CD14-positive monocyte (primary cell): ENCODE results near the gene ARHGAP18. TPM values are rescaled to one million over a fixed set of nuclear protein-coding genes. Genes with fewer than 3 reads are reported as not detected.
A peak's percentile ranks its signal among the peaks of the same experiment; 100 is the strongest.

ENCODE experiments used
- DNase-seq, 3 donors: peaks; one replicate each; pipeline ENCODE4 v3.0.0-alpha.2; 2011 to 2022
- H2AFZ ChIP-seq: 2 replicates; pipeline ENCODE4 v1.6.0; 2012; ENCODE audit warnings: mild to moderate bottlenecking, low read depth, low read length, inconsistent platforms; ENCODE audit not compliant: insufficient read depth, poor library complexity, severe bottlenecking
- H3K27ac ChIP-seq, 2 donors: 1 replicate in 1 of 2; 2 replicates in 1 of 2; pipeline ENCODE4 v1.5.1; 2012 to 2013; ENCODE audit warnings: low read length in 2 of 2, control low read depth in 1 of 2, inconsistent platforms in 1 of 2, low read depth in 1 of 2, mild to moderate bottlenecking in 1 of 2
- H3K27me3 ChIP-seq, 2 donors: one replicate each; pipeline versions ENCODE4 v1.6.0 to v1.6.1; 2011 to 2013; ENCODE audit warnings: low read length in 2 of 2; ENCODE audit not compliant: control insufficient read depth in 2 of 2, insufficient read depth in 2 of 2
- H3K36me3 ChIP-seq, 2 donors: replicated peaks in 1 of 2; 1 replicate in 1 of 2; 2 replicates in 1 of 2; pipeline versions ENCODE4 v1.5.1 to v1.6.1; 2012 to 2013; ENCODE audit warnings: low read length in 2 of 2, control low read depth in 1 of 2, inconsistent platforms in 1 of 2, mild to moderate bottlenecking in 1 of 2; ENCODE audit not compliant: insufficient read depth in 2 of 2, control insufficient read depth in 1 of 2
- H3K4me1 ChIP-seq, 2 donors: 1 replicate in 1 of 2; 2 replicates in 1 of 2; pipeline versions ENCODE4 v1.5.1 to v1.6.1; 2012 to 2013; ENCODE audit warnings: low read length in 2 of 2, control low read depth in 1 of 2, inconsistent platforms in 1 of 2, mild to moderate bottlenecking in 1 of 2, moderate library complexity in 1 of 2; ENCODE audit not compliant: insufficient read depth in 2 of 2, control insufficient read depth in 1 of 2
- H3K4me2 ChIP-seq: replicated peaks from 2 replicates; pipeline ENCODE3; 2012; ENCODE audit warnings: low read length, moderate library complexity, mild to moderate bottlenecking; ENCODE audit not compliant: poor library complexity, severe bottlenecking; ENCODE audit errors: extremely low read depth
- H3K4me3 ChIP-seq, 3 experiments: fragments of 200-600 bp in 1 of 3; sonication (generic) in 1 of 3; replicated peaks in 1 of 3; 1 replicate in 2 of 3; 2 replicates in 1 of 3; pipeline ENCODE4 v1.5.1; 2011 to 2013; ENCODE audit warnings: low read length in 3 of 3, mild to moderate bottlenecking in 3 of 3, control low read depth in 2 of 3, low read depth in 2 of 3, inconsistent platforms in 1 of 3, moderate library complexity in 1 of 3
- H3K79me2 ChIP-seq: 2 replicates; pipeline ENCODE4 v1.6.0; 2012; ENCODE audit warnings: mild to moderate bottlenecking, control low read depth, inconsistent platforms, low read length, moderate library complexity; ENCODE audit not compliant: insufficient read depth
- H3K9ac ChIP-seq: 2 replicates; pipeline ENCODE4 v1.6.0; 2017; ENCODE audit warnings: low read length, mild to moderate bottlenecking; ENCODE audit not compliant: insufficient read depth, poor library complexity, severe bottlenecking
- H3K9me3 ChIP-seq, 2 donors: replicated peaks in 1 of 2; 1 replicate in 1 of 2; 2 replicates in 1 of 2; pipeline versions ENCODE4 v1.5.1 to v1.6.1; 2012 to 2013; ENCODE audit warnings: low read length in 2 of 2, control low read depth in 1 of 2; ENCODE audit not compliant: control insufficient read depth in 1 of 2, insufficient read depth in 1 of 2
- H4K20me1 ChIP-seq: 2 replicates; pipeline ENCODE4 v1.6.0; 2012; ENCODE audit warnings: mild to moderate bottlenecking, low read length, control low read depth, moderate library complexity; ENCODE audit not compliant: insufficient read depth
- H3K27ac Mint-ChIP-seq, 7 donors: one replicate each; pipeline ENCODE4 v1.8.0; 2020; ENCODE audit warnings: mild to moderate bottlenecking in 7 of 7, mixed read lengths in 7 of 7, moderate library complexity in 6 of 7, inconsistent platforms in 2 of 7
- H3K27me3 Mint-ChIP-seq, 3 donors: one replicate each; pipeline ENCODE4 v1.8.0; 2021 to 2022; ENCODE audit warnings: low read depth in 3 of 3, mild to moderate bottlenecking in 3 of 3, mixed read lengths in 3 of 3, moderate library complexity in 3 of 3, inconsistent platforms in 1 of 3
- H3K36me3 Mint-ChIP-seq, 2 donors: one replicate each; pipeline ENCODE4 v1.8.0; 2020; ENCODE audit warnings: mixed read lengths in 2 of 2, inconsistent platforms in 1 of 2, mild to moderate bottlenecking in 1 of 2
- H3K4me1 Mint-ChIP-seq: one replicate; pipeline ENCODE4 v1.8.0; 2020; ENCODE audit warnings: mild to moderate bottlenecking, mixed read lengths
- H3K4me3 Mint-ChIP-seq, 2 donors: one replicate each; pipeline ENCODE4 v1.8.0; 2020; ENCODE audit warnings: mild to moderate bottlenecking in 2 of 2, mixed read lengths in 2 of 2, moderate library complexity in 1 of 2
- H3K9me3 Mint-ChIP-seq, 7 donors: one replicate each; pipeline ENCODE4 v1.8.0; 2020 to 2022; ENCODE audit warnings: mixed read lengths in 7 of 7, mild to moderate bottlenecking in 6 of 7, moderate library complexity in 6 of 7, inconsistent platforms in 2 of 7
- WGBS: methylation state at CpG from one replicate; pipeline ENCODE4 v1.1.5; 2013; ENCODE audit warnings: missing lambda C conversion rate; ENCODE audit not compliant: insufficient coverage; 5-methylcytosine and 5-hydroxymethylcytosine counted together
- intact Hi-C, 2 donors: fragments of 100-400 bp; cut with micrococcal nuclease; formaldehyde crosslinking; loops; one replicate each; pipeline versions ENCODE4 v1.15.0 to v1.15.1; 2023
- polyA plus RNA-seq, 3 donors: library from polyadenylated mRNA; depleted of rRNA in 1 of 3; unstranded in 2 of 3; stranded (reverse) in 1 of 3; fragments of 300-500 nt in 2 of 3; fragments of >200 nt in 1 of 3; fragmentation: Illumina TruSeq in 2 of 3; gene quantifications; 1 replicate in 2 of 3; 2 replicates in 1 of 3; pipeline ENCODE4 v1.2.3, GENCODE V29; 2012 to 2021
- TF ChIP-seq, protein P1 (sequence below): fragments of 200-600 bp; IDR thresholded peaks from one replicate; pipeline ENCODE4 v1.8.0; 2022; ENCODE audit warnings: antibody characterized with exemption, mild to moderate bottlenecking

Gene ARHGAP18
- polyA plus RNA-seq, 3 donors = 3.7 to 5.6 (median 3.8) TPM

DNA sequence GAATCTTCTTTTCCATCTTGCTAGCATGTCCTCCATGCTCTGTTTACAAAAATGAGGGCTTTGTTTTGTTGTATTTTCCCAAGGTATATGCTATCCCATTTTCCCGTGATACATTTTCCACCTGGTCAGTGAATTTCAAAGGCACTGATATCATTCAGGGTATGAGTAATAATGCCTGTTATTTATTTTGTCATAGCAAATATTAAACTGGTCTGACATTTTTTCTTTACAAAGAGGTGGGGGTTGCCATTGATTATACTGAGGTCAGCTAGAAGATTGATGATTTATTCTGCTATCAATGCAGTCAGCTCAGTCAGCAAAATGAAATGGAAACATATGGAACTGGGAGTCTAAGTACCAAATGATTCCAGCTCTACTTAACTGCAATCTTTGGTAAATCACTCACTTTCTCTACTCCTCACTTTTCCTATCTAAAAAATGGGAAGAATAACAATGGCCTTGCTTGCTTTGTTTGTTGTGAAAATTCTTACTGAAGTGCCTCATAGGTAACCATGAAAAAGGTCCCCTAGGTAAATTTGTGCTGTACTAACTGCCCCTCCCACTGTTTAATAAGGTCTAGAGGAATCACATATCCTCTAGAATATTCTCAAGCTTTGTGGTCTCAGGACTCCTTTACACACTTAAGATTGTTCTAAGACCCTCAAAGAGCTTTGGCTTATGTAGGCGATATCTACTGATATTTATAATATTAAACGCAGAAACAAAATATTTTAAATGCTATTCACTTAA is 64.0 kb downstream of the ARHGAP18 start:
- peaks cover 0 to 1% of the 10 kb centered on the region in 2 donors for H3K36me3 ChIP-seq
- no peak overlapping the region for H3K27ac Mint-ChIP-seq
- intact Hi-C loops = no loop called here
- H3K4me2 ChIP-seq = no peak overlapping the region
- H4K20me1 ChIP-seq = no peaks in the 10 kb centered on the region
- H3K9ac ChIP-seq = no peak overlapping the region
- H3K27me3 Mint-ChIP-seq = peaks cover 0 to 4% (median 0%) of the 10 kb centered on the region in 3 donors
- peaks cover 0 to 4% (median 0%) of the 10 kb centered on the region in 7 donors for H3K9me3 Mint-ChIP-seq
- H3K4me3 ChIP-seq = no peak overlapping the region
- no peaks in the 10 kb centered on the region for H3K27me3 ChIP-seq
- no peak overlapping the region for H3K27ac ChIP-seq
- no peak overlapping the region for H3K4me3 Mint-ChIP-seq
- no peaks in the 10 kb centered on the region for H3K4me1 ChIP-seq
- H3K4me1 Mint-ChIP-seq = peaks cover 9% of the 10 kb centered on the region
- H3K79me2 ChIP-seq = no peaks in the 10 kb centered on the region
- WGBS = no CpG with 5 or more reads among the region's 3 CpGs
- DNase-seq = no peak
- peaks cover 6 to 7% of the 10 kb centered on the region in 2 donors for H3K36me3 Mint-ChIP-seq
- H3K9me3 ChIP-seq = no peaks in the 10 kb centered on the region
- TF ChIP-seq, protein P1, sequence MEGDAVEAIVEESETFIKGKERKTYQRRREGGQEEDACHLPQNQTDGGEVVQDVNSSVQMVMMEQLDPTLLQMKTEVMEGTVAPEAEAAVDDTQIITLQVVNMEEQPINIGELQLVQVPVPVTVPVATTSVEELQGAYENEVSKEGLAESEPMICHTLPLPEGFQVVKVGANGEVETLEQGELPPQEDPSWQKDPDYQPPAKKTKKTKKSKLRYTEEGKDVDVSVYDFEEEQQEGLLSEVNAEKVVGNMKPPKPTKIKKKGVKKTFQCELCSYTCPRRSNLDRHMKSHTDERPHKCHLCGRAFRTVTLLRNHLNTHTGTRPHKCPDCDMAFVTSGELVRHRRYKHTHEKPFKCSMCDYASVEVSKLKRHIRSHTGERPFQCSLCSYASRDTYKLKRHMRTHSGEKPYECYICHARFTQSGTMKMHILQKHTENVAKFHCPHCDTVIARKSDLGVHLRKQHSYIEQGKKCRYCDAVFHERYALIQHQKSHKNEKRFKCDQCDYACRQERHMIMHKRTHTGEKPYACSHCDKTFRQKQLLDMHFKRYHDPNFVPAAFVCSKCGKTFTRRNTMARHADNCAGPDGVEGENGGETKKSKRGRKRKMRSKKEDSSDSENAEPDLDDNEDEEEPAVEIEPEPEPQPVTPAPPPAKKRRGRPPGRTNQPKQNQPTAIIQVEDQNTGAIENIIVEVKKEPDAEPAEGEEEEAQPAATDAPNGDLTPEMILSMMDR = no peak
- no peak overlapping the region for H2AFZ ChIP-seq

DNA sequence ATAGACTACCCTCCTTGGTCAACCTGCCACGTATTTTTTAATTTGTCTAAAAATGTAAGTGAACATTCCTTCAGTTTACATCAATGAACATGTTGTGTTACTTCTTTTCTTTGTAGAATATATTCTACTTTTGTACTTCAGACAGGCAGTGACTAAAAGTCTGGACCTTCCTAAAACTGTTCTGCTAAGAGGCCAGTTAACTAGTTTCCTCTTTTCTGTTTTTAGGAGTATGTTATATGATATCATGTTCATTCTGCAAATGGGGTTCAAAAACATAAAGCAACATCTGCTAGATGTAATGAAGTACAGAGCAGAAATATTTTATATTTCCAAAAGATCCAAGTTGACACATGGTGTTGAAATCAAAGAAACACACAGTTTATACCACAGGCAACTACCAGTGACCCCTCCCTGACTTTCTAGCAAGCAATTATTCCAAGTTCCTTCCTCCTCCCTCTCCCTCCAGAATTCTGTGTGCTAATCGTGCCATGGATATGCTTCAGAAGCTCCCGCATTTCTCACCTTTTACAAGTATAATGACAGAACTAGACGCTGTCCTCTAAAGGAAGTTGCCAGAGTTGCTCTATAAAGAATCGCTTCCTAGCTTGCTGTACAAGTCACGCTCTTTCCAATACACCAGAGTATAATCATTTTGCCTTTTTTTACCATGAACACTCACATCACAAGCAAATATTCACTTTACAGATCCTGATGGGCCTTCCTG is 64.7 kb downstream of the ARHGAP18 start:
- Mint-ChIP-seq H3K27me3 (peaks cover 0 to 4% (median 0%) of the 10 kb centered on the region in 3 donors), H3K36me3 (peaks cover 10 to 12% of the 10 kb centered on the region in 2 donors), H3K4me1 (peaks cover 9% of the 10 kb centered on the region), H3K9me3 (peaks cover 0 to 4% (median 0%) of the 10 kb centered on the region in 7 donors), H3K27ac (peak overlapping the region in 2 of 7 donors; percentile 5 to 19), H3K4me3 (no peak overlapping the region)
- H3K79me2 ChIP-seq = no peaks in the 10 kb centered on the region
- H3K27me3 ChIP-seq = no peaks in the 10 kb centered on the region
- no peak overlapping the region for H2AFZ ChIP-seq
- H3K27ac ChIP-seq = no peak overlapping the region
- no peaks in the 10 kb centered on the region for H3K9me3 ChIP-seq
- peaks cover 0 to 7% of the 10 kb centered on the region in 2 donors for H3K36me3 ChIP-seq
- DNase-seq = no peak
- TF ChIP-seq, protein P1 = no peak
- H4K20me1 ChIP-seq = no peaks in the 10 kb centered on the region
- WGBS = 77% methylated on average over 5 of the region's 6 CpGs
- intact Hi-C loops = no loop called here
- no peaks in the 10 kb centered on the region for H3K4me1 ChIP-seq
- no peak overlapping the region for H3K4me2 ChIP-seq
- H3K4me3 ChIP-seq = no peak overlapping the region
- no peak overlapping the region for H3K9ac ChIP-seq
